H1 (cell line): Measurements from ENCODE around the gene PTPRT. TPM values are rescaled to one million over a fixed set of nuclear protein-coding genes. Genes with fewer than 3 reads are reported as not detected.

ENCODE experiments used
- polyA plus RNA-seq, 7 experiments: library from polyadenylated mRNA; depleted of rRNA in 3 of 7; stranded (reverse) in 5 of 7; unstranded in 2 of 7; fragments of >200 nt in 5 of 7; fragments of 200-250 nt in 2 of 7; gene quantifications; 1 replicate in 5 of 7; 2 replicates in 1 of 7; 4 replicates in 1 of 7; pipeline versions ENCODE4 v1.2.1 to v1.2.3, GENCODE V29; 2011 to 2013; ENCODE audit warnings: missing spikeins in 2 of 7, mixed read lengths in 2 of 7
- small RNA-seq: library from polyadenylated mRNA; stranded (forward); fragments of <200 nt; extraction: miRNeasy Mini kit (QIAGEN cat#:217004); gene quantifications from one replicate; pipeline ENCODE3, GENCODE V24; 2013; ENCODE audit not compliant: insufficient read depth
- total RNA-seq: library from RNA; stranded (reverse); fragmentation: NEBNext Ultra II Directional; extraction: Animal tissue kit (Norgen Biotek cat#: 25700); gene quantifications from 2 replicates; pipeline ENCODE4 v1.2.1, GENCODE V29; 2021

Gene PTPRT
- total and polyA plus RNA-seq, 2 of the 8 experiments (the other 6 are each of a cell fraction or from before 2014, with no cell fraction given) = 0.33 to 1.8 TPM

Small RNA genes lying within 50 kb of the gene (small RNA-seq; reads per million reads assigned to genes)
- not detected for gene RN7SKP100
